OCI-LY1 (cell line): ENCODE measurements around the gene DDX3X.

Experiments
- H2AFZ ChIP-seq: fragments of 200-600 bp; sonication (generic), shearing (Covaris generic); 2 replicates; pipeline ENCODE4 v1.6.0; 2014; ENCODE audit warnings: antibody characterized with exemption, mild to moderate bottlenecking, low read length
- H3F3A ChIP-seq: fragments of 200-600 bp; sonication (generic), shearing (Covaris generic); 2 replicates; pipeline ENCODE4 v1.6.0; 2014; ENCODE audit warnings: mild to moderate bottlenecking, antibody characterized with exemption, low read length, moderate library complexity; ENCODE audit not compliant: insufficient read depth
- H3K27ac ChIP-seq: fragments of 200-600 bp; sonication (generic); 2 replicates; pipeline ENCODE4 v1.5.1; 2014; ENCODE audit warnings: low read length, mixed run types, mild to moderate bottlenecking, low read depth; ENCODE audit not compliant: poor library complexity, severe bottlenecking
- H3K27me3 ChIP-seq: fragments of 200-600 bp; sonication (generic); 2 replicates; pipeline ENCODE4 v1.6.0; 2014; ENCODE audit warnings: antibody characterized with exemption, mild to moderate bottlenecking, low read length, moderate library complexity; ENCODE audit not compliant: insufficient read depth
- H3K36me3 ChIP-seq: fragments of 200-600 bp; sonication (generic); 2 replicates; pipeline ENCODE4 v1.6.1; 2014; ENCODE audit warnings: mild to moderate bottlenecking, antibody characterized with exemption, low read length, moderate library complexity, mixed read lengths; ENCODE audit not compliant: insufficient read depth
- H3K4me1 ChIP-seq: fragments of 200-600 bp; sonication (generic); 2 replicates; pipeline ENCODE4 v1.5.1; 2014; ENCODE audit warnings: mild to moderate bottlenecking, low read length, moderate library complexity; ENCODE audit not compliant: insufficient read depth, severe bottlenecking
- H3K4me2 ChIP-seq: fragments of 200-600 bp; sonication (generic), shearing (Covaris generic); 2 replicates; pipeline ENCODE4 v1.6.1; 2014; ENCODE audit warnings: low read length
- H3K4me3 ChIP-seq: fragments of 200-600 bp; sonication (generic); 2 replicates; pipeline ENCODE4 v1.5.1; 2014; ENCODE audit warnings: low read length, low read depth, mild to moderate bottlenecking, mixed read lengths; ENCODE audit not compliant: poor library complexity, severe bottlenecking
- H3K79me2 ChIP-seq: fragments of 200-600 bp; shearing (Covaris generic); 2 replicates; pipeline ENCODE4 v1.6.1; 2016; ENCODE audit warnings: mixed run types, low read length, mixed read lengths; ENCODE audit not compliant: insufficient read depth
- H3K9ac ChIP-seq: fragments of 200-600 bp; sonication (generic), shearing (Covaris generic); 2 replicates; pipeline ENCODE4 v1.6.1; 2014; ENCODE audit warnings: mild to moderate bottlenecking, low read length, mixed read lengths
- H3K9me2 ChIP-seq: fragments of 200-600 bp; sonication (generic), shearing (Covaris generic); 2 replicates; pipeline ENCODE4 v1.6.1; 2014; ENCODE audit warnings: low read depth, mild to moderate bottlenecking, low read length, mixed read lengths
- H3K9me3 ChIP-seq: fragments of 200-600 bp; shearing (Covaris generic); 2 replicates; pipeline ENCODE4 v1.6.1; 2014; ENCODE audit warnings: low read length, mixed read lengths
- H4K20me1 ChIP-seq: fragments of 200-600 bp; sonication (generic), shearing (Covaris generic); 2 replicates; pipeline ENCODE4 v1.6.0; 2016; ENCODE audit warnings: mild to moderate bottlenecking, low read length; ENCODE audit not compliant: insufficient read depth
- EZH2 ChIP-seq: fragments of 200-600 bp; sonication (generic), shearing (Covaris generic); IDR thresholded peaks from 2 replicates; pipeline ENCODE4 v1.8.0; 2017; ENCODE audit warnings: borderline replicate concordance, mixed run types, mild to moderate bottlenecking, antibody characterized with exemption, low read length, moderate library complexity, mixed read lengths
- TF ChIP-seq, protein P1 (sequence below): fragments of 200-600 bp; sonication (generic), shearing (Covaris generic); IDR thresholded peaks from 2 replicates; pipeline ENCODE4 v1.5.1; 2017; ENCODE audit warnings: mild to moderate bottlenecking, antibody characterized with exemption, low read length, moderate library complexity, mixed read lengths

The DDX3X gene

DNA sequence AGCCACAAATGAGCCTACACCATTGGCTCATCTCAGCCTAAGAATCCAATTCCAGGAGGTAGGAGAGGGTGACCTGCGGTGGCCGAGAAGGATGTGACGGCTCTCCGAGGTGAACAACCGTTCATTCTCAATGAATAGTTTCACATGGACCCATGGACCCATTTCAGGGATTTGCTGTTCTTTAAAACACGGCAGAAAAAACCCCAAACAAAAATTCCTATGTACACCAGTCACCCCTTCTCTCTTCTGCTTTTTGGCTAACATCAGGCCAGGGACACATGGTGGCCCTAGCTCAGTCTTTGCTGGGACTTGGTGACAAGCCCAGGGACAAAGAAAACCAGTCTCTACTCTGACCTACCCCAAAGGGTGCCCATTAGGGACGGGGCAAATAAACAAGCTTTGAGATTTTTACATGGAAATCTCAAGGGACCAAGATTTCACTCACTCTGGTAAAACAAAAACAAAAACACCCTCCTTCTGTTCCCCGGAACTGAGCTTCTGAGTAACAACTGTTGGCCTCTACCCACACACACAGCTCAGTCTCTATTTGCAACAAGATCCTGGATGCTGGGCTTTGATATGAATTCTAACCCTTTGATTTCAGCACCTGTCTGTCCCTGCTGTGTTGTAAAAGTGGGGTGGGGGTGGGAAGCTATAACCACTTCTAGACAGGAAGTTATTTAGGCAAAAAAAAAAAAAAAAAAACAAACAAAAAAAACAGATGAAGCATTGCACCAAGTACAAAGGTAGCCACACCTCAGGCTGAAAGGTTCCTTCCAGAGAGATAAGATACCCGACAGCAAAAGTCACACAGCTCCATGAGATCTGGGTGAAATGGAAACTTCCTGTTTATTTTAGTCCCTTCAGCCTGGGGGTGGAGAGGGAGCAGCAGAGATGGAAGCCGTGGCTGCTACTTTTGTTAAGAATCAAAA is 49.0 kb downstream of the DDX3X start:
- Histone ChIP-seq H3K4me3 (no peak overlapping the region), H4K20me1 (no peaks in the 10 kb centered on the region), H3K27me3 (no peaks in the 10 kb centered on the region), H3K9me3 (no peaks in the 10 kb centered on the region), H3F3A (no peaks in the 10 kb centered on the region), H3K9ac (no peak overlapping the region), H3K4me2 (no peak overlapping the region; the same call in 1 of the 2 replicates), H3K9me2 (no peaks in the 10 kb centered on the region), H3K27ac (peak overlapping the region; percentile 39), H3K4me1 (peaks cover 18% of the 10 kb centered on the region), H2AFZ (no peak overlapping the region; the same call in 1 of the 2 replicates), H3K79me2 (no peaks in the 10 kb centered on the region), H3K36me3 (no peaks in the 10 kb centered on the region)
- TF ChIP-seq EZH2: no peak
- TF ChIP-seq, protein P1, sequence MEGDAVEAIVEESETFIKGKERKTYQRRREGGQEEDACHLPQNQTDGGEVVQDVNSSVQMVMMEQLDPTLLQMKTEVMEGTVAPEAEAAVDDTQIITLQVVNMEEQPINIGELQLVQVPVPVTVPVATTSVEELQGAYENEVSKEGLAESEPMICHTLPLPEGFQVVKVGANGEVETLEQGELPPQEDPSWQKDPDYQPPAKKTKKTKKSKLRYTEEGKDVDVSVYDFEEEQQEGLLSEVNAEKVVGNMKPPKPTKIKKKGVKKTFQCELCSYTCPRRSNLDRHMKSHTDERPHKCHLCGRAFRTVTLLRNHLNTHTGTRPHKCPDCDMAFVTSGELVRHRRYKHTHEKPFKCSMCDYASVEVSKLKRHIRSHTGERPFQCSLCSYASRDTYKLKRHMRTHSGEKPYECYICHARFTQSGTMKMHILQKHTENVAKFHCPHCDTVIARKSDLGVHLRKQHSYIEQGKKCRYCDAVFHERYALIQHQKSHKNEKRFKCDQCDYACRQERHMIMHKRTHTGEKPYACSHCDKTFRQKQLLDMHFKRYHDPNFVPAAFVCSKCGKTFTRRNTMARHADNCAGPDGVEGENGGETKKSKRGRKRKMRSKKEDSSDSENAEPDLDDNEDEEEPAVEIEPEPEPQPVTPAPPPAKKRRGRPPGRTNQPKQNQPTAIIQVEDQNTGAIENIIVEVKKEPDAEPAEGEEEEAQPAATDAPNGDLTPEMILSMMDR: no peak

DNA sequence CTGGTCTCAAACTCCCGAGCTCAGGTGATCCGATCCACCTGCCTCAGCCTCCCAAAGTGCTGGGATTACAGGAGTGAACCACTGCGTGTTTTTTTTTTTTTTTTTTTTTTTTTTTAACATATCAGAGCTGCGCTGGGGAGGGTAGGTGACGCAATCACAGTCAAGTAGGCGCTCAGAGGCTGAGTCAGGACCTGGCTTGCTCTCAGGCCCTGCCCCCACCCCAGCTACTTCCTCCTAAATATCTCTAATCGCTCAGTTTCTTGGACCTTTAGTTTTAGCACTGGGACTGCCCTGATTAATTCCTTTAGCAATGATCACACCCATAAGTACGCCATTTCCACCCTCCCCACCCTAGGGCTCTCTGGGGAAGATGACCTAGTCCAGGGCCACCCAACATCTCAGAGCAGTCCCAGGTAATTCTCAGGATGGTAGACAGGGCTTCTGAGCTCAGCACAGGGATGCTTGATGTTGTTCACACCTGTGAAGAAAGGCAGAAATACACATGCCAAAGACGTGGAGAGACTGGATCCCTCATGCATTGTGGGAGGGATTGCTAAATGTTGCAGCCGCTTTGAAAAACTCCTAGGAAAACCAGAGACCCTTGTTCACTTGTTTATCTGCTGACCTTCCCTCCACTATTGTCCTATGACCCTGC is 50.2 kb downstream of the DDX3X start:
- Histone ChIP-seq H3K4me3 (no peak overlapping the region), H3K27ac (no peak overlapping the region), H3K36me3 (no peaks in the 10 kb centered on the region), H3K79me2 (no peaks in the 10 kb centered on the region), H3K9me2 (no peaks in the 10 kb centered on the region), H3K9ac (no peak overlapping the region), H3K9me3 (no peaks in the 10 kb centered on the region), H3K27me3 (no peaks in the 10 kb centered on the region), H2AFZ (no peak overlapping the region), H3F3A (no peaks in the 10 kb centered on the region), H3K4me2 (no peak overlapping the region), H3K4me1 (peaks cover 18% of the 10 kb centered on the region), H4K20me1 (no peaks in the 10 kb centered on the region)
- TF ChIP-seq, protein P1: no peak
- no peak for TF ChIP-seq EZH2

DNA sequence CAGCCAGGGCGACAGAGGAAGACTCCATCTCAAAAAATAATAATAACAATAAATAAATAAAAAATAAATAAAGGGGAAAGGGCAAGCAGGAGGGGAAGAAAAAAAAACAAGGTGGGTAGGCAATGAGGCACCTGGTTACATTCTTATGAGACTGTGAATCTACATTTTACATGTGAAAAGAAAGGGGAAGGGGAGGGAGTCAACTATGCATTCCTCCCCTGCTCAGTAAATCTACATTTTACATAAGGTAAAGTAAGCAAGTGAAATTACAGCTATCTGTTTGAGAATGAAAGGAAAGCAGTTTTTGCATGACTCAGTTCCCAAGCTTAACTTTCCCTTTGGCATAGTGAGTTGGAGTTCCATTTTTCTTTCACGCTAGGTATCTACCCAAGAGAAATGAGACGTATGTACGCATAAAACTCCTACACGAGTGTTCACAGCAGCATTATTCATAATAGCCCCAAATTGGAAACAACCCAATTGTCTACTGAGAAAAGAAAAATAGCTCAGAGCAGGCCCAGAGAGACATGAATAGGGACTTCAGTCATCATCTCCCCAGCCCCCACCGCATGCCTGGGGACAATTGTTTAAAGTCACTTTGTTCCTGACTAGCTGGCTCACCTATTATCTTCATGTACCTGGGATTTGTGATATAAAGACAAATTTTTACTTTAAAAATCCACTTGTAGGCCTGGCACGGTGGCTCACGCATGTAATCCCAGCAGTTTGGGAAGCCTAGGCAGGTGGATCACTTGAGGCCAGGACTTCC is 52.4 kb downstream of the DDX3X start:
- Histone ChIP-seq H3K9me2 (no peaks in the 10 kb centered on the region), H3K4me1 (peaks cover 18% of the 10 kb centered on the region), H3K27ac (no peak overlapping the region), H2AFZ (no peak overlapping the region), H3K4me2 (no peak overlapping the region), H3K4me3 (no peak overlapping the region), H3F3A (no peaks in the 10 kb centered on the region), H3K36me3 (no peaks in the 10 kb centered on the region), H3K9me3 (no peaks in the 10 kb centered on the region), H3K79me2 (no peaks in the 10 kb centered on the region), H4K20me1 (no peaks in the 10 kb centered on the region), H3K27me3 (no peaks in the 10 kb centered on the region), H3K9ac (no peak overlapping the region)
- TF ChIP-seq, protein P1: no peak
- no peak for TF ChIP-seq EZH2
